HG02981 (cell line): ENCODE data around the gene ZNF577.

Source experiments
- ATAC-seq: cut with Tn5 transposase; IDR thresholded peaks from one replicate; pipeline ENCODE4 v1.9.1; 2021; ENCODE audit warnings: mild to moderate bottlenecking, moderate library complexity; ENCODE audit not compliant: unreplicated experiment

The ZNF577 gene

GRCh38 chr19:51873097-51873496 is 14.7 kb downstream of the ZNF577 start:
- ATAC-seq: no peak

DNA sequence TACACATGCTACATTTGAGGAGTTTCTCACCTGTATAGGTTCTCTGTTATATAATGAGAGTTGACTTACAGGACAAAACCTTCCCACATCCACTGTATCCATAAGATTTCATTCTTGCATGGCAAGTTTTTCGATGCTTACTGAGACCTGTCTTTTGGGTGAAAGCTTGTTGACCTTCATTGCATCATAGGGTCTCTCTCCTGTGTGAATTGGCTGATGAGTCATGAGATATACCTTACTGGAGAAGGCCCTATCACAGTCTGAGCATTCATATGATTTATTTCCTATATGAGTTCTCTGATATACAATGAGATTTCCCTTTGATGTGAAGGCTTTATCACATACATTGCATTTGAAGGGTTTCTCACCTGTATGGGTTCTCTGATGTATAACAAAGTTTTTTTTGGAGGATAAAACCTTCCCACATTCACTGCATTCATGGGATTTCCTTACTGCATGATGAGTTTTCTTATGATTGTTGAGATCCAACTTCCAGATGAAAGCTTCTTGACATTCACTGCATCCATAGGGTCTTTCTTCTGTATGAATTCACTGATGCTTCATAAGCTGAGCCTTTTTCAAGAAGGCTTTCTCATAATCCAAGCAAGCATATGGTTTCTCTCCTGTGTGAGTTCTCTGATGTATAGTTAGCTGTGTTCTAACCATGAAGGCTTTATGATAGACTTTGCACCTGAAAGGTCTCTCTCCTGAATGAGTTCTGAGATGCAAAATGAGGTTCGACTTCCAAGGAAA is 25.7 kb downstream of the ZNF577 start:
- ATAC-seq: no peak

DNA sequence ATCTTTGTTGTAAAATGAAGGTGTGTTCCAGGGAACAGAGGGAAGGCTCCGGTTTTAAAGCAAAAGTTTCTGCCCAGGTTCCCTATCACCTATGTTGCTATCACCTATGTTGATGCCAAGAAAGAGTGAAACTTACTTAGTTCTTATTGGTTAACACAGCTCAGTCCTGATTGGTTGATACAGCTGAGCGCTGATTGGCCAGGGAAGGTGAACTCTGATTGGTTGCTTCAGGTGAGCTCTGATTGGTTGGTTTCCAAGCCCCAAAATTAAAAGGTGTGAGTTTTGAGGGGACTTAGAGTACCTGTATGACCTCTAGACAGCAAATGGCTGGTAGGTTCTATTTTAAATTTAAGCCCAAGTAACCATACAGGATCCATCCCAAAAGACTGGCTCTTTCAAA is 50.6 kb downstream of the ZNF577 start:
- no peak for ATAC-seq

GRCh38 chr19:51830274-51830673 is 57.5 kb downstream of the ZNF577 start:
- no peak for ATAC-seq

DNA sequence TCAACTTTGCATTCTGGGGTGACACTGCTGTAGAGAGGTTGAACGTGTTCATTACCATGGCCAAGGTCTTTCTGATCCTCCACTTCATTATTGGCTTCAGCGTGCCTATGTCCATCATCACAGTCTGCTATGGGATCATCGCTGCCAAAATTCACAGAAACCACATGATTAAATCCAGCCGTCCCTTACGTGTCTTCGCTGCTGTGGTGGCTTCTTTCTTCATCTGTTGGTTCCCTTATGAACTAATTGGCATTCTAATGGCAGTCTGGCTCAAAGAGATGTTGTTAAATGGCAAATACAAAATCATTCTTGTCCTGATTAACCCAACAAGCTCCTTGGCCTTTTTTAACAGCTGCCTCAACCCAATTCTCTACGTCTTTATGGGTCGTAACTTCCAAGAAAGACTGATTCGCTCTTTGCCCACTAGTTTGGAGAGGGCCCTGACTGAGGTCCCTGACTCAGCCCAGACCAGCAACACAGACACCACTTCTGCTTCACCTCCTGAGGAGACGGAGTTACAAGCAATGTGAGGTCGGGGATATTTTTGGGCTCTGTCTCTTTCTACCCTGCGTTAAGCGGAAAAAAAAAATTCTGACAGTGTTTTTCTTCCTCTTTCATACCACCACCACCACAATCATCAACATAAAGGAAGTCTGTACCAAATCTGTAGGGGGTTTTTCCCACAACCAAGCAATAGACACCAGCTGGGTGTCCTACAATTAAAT is 63.3 kb downstream of the ZNF577 start:
- ATAC-seq: no peak

GRCh38 chr19:51822946-51823345 is 64.8 kb downstream of the ZNF577 start:
- no peak for ATAC-seq

DNA sequence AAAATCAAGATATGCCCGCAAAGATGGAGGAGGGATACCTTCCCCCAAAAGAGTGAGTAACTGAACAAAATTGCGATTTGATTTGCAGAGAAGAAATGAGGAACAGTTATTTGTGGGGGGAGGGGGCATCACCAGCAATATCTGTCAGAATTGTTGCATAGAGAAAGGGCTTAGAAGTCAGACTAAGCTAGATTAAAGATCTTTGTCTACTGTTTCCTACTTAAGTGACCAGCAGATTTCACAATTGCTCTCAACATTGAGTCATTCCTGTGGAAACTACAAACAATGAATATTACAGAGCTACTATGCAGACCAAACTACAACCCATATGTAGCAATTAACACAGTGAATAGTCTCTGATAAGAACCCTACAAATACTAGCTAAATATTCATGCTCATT is 65.4 kb downstream of the ZNF577 start:
- ATAC-seq: no peak

GRCh38 chr19:51821921-51822320 is 65.8 kb downstream of the ZNF577 start:
- ATAC-seq: no peak

- ATAC-seq: no peak
Measured at GRCh38 chr19:51821456-51821855, 66.3 kb downstream of the ZNF577 start.
